GM19240 (cell line): ENCODE results near the gene FNDC3B.
A peak's percentile ranks its signal among the peaks of the same experiment; 100 is the strongest.

Experiments
- DNase-seq: peaks from one replicate; pipeline ENCODE4 v3.0.0; 2011; ENCODE audit warnings: low spot score; ENCODE audit not compliant: insufficient read length

Gene FNDC3B

DNA sequence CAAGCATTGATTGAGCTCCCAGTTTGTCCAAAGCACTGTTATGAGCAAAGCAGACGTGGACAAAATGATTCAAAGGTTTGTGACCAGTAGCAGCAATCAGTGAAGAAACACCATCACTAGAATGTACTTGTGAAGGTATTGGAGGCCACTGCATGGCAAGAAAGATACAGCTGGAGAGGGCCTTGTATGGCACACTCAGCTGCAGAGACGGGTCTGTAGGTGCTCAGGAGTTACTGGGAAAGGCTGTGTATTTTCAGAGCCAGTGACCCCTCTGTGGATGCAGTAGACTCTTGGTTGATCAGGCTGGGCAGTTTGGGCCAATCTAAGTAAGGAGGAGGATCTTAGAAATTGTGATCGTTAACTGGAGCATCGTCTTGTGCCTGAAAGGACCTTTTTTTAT is 288.9 kb downstream of the FNDC3B start:
- DNase-seq = no peak

DNA sequence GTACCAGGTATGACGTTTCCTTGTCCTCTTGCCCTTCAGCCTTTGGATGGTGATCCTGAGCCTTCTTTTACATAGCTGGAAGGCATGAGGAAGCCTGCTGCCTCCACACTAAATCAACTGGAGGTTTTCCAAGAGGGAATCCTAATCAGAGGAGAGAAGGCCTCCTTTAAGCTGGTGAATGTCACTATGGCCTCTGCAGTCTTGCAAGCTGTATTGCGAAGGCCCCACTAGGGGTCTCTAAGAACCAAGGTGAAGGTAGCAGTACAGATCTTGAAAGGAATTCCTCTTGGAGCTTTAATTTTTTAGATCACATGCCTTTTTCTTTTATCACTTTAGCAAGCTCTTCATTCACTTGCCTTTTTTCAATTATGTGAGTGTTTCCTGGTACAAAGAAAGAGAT is 289.7 kb downstream of the FNDC3B start:
- no peak for DNase-seq

DNA sequence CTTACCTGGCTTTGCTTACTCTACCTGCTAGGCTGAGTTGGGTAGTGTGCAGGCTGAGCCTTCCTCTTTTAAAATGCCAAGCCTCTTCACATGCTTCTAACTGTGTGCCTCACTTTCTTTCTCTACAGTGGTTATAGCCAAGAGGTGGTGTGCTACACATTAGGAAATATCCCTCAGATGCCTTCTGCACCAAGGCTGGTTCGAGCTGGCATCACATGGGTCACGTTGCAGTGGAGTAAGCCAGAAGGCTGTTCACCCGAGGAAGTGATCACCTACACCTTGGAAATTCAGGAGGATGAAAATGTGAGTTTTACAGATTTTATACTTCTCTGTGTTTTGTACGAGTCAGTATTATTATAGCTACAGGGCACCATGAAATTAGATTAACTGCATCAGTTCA is 291.0 kb downstream of the FNDC3B start:
- no peak for DNase-seq

GRCh38 chr3:172332256-172333041 is 293.1 kb downstream of the FNDC3B start:
- DNase-seq = peak; percentile 36

DNA sequence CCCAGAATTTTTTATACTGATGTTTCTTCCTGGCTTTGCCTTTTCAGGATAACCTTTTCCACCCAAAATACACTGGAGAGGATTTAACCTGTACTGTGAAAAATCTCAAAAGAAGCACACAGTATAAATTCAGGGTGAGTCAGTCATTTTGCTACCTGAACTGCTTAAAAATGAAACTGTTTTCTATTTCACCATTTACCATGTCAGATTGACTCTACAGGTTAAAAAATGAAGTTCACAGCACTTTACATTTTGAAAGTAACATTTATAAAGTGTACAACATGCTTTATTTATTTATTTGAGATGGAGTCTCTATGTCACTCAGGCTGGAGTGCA is 293.6 kb downstream of the FNDC3B start:
- DNase-seq = no peak

GRCh38 chr3:172333692-172334457 is 294.5 kb downstream of the FNDC3B start:
- no peak for DNase-seq

DNA sequence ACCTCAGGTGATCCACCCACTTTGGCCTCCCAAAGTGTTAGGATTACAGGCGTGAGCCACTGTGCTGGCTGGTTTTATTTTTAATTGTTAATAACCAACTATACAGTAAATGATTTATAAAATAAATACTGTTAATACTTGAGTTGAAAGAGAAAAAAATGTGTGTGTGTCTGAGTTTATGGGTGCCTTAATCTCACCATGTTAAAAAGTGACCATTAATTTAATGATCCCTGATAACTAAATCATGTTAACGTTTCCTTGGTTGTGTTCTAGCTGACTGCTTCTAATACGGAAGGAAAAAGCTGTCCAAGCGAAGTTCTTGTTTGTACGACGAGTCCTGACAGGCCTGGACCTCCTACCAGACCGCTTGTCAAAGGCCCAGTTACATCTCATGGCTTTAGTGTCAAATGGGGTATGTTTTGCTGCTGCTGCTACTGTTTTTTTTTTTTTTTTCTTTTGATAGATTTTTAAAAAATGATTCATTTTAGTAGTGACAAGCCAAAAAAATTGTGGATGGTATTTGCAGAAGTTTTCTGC is 295.4 kb downstream of the FNDC3B start:
- DNase-seq = no peak

GRCh38 chr3:172339892-172340291 is 300.5 kb downstream of the FNDC3B start:
- DNase-seq = no peak

DNA sequence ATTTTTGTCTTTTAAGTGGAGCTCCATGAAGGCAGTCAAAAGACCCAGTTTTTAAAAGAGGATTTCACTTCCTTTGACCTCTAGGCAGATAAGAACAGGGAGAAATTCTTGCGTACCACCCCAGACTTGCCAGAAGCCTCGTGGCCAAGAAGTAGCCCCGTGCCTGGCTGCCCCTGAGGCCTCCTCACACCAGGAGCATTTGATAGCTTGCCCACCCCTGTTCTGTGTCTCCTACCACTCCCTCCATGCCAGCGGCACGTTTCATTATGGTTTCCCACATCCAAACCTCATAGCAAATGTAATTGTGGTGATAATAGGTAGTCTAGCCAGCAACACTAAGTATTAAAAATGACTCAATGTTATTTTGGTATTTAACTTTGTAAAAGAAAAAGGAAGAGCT is 301.2 kb downstream of the FNDC3B start:
- no peak for DNase-seq

- no peak for DNase-seq
Observed at GRCh38 chr3:172341482-172342059, 302.2 kb downstream of the FNDC3B start.

DNA sequence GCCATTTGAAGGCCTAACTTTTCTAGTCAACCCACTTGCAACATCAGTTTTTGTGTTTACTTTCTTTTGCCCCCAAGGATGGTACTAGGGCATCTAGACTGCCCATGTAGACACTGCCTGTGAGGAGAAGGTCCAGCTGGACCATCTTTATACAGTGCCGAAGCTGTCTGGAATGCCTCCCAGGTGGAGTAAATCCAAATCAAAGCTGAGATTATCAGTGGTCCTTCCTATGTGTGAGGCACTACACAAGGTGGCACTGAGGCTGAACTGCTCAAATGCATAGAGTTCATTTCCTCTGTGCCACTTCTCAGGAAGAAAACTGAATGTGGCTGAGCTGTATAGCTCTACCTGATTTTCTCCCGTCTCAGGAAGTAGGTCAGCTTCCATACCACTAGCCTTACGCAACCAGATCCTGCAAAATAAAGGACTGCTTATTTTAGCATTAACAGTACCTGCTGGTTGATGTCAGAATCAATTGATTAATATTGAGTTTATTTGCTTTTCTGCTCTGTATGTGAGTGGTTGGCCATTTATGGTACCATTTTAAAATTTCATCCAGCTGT is 302.8 kb downstream of the FNDC3B start:
- no peak for DNase-seq

DNA sequence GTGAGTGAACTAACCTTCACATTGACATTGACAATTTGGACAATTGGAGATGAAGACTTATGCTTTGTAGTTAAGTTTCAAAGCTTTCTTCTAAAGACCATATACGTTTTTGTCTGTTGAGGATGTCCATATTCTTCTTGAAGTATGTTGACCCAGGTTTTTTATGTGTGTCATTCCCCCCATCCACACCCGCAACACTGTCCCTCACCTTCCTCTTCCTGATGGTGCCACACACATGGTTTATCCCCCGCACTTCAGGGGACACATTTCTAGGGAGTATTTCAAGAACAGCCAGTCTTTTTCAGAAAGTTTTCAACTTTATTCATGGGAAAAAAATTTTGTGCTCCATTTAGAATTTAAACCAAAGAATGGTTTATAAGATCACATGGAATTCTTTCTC is 303.7 kb downstream of the FNDC3B start:
- DNase-seq = no peak

- no peak for DNase-seq
Observed at GRCh38 chr3:172343979-172344378, 304.6 kb downstream of the FNDC3B start.

DNA sequence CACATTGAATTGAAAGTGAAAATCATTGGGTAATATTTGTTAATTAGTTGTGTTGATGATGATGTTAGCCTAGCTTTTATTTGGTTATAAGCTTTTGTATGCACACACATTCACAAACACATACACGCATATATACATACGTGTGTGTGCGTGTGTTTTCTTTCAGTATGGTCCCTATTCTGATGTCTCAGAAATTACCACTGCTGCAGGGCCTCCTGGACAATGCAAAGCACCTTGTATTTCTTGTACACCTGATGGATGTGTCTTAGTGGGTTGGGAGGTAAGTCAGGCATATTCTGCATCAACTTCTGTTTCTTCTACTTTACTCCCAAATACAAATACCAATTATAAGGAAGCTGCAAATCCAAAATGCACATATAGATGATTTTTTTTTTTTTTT is 306.8 kb downstream of the FNDC3B start:
- DNase-seq = no peak

DNA sequence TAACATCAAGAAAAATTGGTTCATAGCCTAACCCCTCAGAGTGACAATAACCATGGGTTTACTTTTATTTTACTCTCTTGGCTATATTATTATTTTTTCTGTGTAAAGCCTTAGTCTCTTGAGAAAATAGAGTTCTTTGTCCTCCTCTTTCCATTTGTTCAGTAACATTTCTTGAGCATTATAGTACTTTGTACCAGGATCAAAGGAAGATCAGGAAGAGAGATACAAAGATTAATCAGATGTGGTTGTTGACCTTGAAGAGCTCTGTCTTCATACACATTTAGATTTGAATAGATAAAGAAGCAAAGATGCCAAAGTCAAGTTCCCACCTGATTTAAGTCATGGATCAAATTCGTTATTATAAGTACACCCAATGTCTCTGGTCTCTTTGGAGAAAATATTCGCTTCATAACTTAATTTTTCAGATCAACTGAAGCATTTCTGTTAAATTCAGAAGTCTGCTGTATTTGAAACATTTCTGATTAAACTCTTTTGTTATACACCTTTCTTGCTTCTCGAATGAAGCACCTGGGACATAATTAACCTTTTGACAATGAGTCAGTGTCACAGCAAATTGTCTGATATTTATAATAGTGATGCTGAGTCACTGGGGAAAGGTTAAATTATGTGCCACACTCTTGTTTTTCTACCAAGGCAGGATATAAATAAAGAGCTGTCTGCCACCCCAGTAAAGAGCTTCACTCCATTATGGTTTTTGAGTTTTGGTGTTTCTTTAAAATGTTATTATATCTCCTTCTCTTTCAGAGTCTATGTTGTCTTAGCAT is 308.7 kb downstream of the FNDC3B start:
- DNase-seq = no peak

GRCh38 chr3:172351895-172352466 is 312.6 kb downstream of the FNDC3B start:
- no peak for DNase-seq

- no peak for DNase-seq
Observed at GRCh38 chr3:172352786-172353185, 313.4 kb downstream of the FNDC3B start.

DNA sequence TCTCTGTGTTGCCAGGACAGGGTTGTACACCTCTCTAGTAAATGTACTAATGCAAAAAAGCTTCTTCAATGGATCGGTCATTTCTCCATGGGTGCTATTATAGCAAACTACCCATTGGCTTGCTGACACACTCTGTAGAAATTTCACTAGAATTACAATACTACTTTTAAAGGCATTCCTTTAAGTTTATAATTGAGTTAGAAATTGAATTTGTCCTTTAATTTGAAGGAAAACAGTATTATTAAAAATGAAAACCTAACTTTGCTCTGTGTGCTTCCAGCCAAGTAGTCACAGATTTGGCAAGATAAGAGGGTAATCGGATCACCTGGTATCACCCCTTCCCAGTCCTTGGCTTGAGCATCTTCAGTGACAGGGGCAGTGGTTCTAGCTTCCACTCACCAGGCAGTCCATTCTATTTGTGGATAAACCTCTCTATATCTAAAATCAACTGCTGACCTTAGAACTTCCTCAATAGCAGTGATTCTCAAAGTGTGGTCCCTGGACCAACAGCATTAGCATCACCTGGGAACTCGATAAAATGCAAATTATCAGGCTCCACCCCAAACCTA is 315.6 kb downstream of the FNDC3B start:
- no peak for DNase-seq

DNA sequence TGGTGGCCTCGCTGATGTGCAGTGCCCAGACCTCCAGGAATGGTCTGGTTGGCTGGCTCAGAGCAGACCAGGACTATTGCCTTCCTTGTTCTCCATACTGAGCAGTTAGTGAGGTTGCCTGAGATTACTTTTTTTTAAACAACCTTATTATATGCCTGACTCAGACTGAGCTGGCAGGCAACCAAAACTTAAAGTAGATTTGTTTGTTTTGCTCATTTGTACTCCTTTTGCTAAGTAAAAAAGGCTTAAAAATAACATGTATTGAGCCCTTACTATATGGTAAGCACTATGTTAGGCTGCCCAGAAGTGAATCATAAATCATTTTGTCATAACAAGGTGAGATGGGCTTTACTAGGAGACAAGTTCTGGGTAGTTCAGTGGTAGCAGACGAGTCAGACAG is 316.5 kb downstream of the FNDC3B start:
- no peak for DNase-seq

- no peak for DNase-seq
Observed at GRCh38 chr3:172356427-172356826, 317.0 kb downstream of the FNDC3B start.
